Right lobe of liver (tissue), 6 donors: ENCODE results near the gene C2orf72. TPM values are rescaled to one million over a fixed set of nuclear protein-coding genes. Genes with fewer than 3 reads are reported as not detected.
A peak's percentile ranks its signal among the peaks of the same experiment; 100 is the strongest.

Source experiments
- ATAC-seq, 4 donors: fragments of 200-7000 bp; cut with Tn5 transposase; one replicate each; pipeline ENCODE4 v1.9.1; 2020; ENCODE audit warnings: mild to moderate bottlenecking in 4 of 4, moderate library complexity in 4 of 4
- DNase-seq, 3 donors: peaks; one replicate each; pipeline ENCODE4 v3.0.0-alpha.2; 2020
- H3K27ac ChIP-seq, 3 donors: fragments of 200-600 bp; one replicate each; pipeline ENCODE4 v1.8.0; 2022
- H3K27me3 ChIP-seq, 2 donors: fragments of 200-600 bp; one replicate each; pipeline ENCODE4 v1.8.0; 2022
- H3K36me3 ChIP-seq, 4 donors: fragments of 200-600 bp; sonication (generic) in 1 of 4; one replicate each; pipeline versions ENCODE4 v1.5.1 to v1.8.0; 2017 to 2022; ENCODE audit warnings: control low read depth in 1 of 4
- H3K4me1 ChIP-seq, 4 donors: fragments of 200-600 bp; sonication (generic) in 1 of 4; one replicate each; pipeline versions ENCODE4 v1.5.1 to v1.8.0; 2017 to 2022; ENCODE audit warnings: control low read depth in 1 of 4
- H3K4me3 ChIP-seq, 3 donors: fragments of 200-600 bp; one replicate each; pipeline ENCODE4 v1.8.0; 2022
- H3K9me3 ChIP-seq, 4 donors: fragments of 200-600 bp; sonication (generic) in 1 of 4; one replicate each; pipeline versions ENCODE4 v1.5.1 to v1.8.0; 2017 to 2022; ENCODE audit warnings: control low read depth in 1 of 4
- POLR2A ChIP-seq: fragments of 450-650 bp; IDR thresholded peaks from one replicate; pipeline ENCODE4 v1.6.1; 2017; ENCODE audit warnings: antibody characterized with exemption, mild to moderate bottlenecking
- WGBS: methylation state at CpG from one replicate; pipeline ENCODE4 v1.1.6; 2018; ENCODE audit warnings: low coverage, low lambda C conversion rate; ENCODE audit not compliant: insufficient coverage; ENCODE audit errors: missing lambda C conversion rate; 5-methylcytosine and 5-hydroxymethylcytosine counted together
- intact Hi-C, 2 donors: fragments of 100-400 bp; cut with DNase I; formaldehyde crosslinking; loops; one replicate each; pipeline versions ENCODE4 v1.11.2 to v1.14.1; 2022
- total RNA-seq, 6 experiments: library from RNA; depleted of rRNA in 2 of 6; stranded (reverse); fragments of >200 nt in 2 of 6; fragmentation: NEBNext Ultra II Directional in 3 of 6; extraction: Animal tissue kit (Norgen Biotek cat#: 25700) in 3 of 6; gene quantifications; one replicate each; pipeline versions ENCODE4 v1.1.0 to v1.2.4, GENCODE V29; 2016 to 2023
- TF ChIP-seq, protein P1 (sequence below), 4 donors: fragments of 200-600 bp in 3 of 4; fragments of 450-650 bp in 1 of 4; IDR thresholded peaks; one replicate each; pipeline versions ENCODE4 v1.5.1 to v1.8.0; 2016 to 2022; ENCODE audit warnings: antibody characterized with exemption in 4 of 4, mild to moderate bottlenecking in 2 of 4
- donor health status: DM: no; HTN: yes; CAD: no.
- donor health status: DM: no; HTN: no; CAD: no.
- donor health status: DM: no; HTN: no; CAD: no.
- donor health status: DM: no; HTN: yes; CAD: no.
- donor health status: DM: no; HTN: yes; CAD: no.

Gene C2orf72
- total RNA-seq, 6 experiments from 2014 or later = 76.0 to 167 (median 85.9) TPM

DNA sequence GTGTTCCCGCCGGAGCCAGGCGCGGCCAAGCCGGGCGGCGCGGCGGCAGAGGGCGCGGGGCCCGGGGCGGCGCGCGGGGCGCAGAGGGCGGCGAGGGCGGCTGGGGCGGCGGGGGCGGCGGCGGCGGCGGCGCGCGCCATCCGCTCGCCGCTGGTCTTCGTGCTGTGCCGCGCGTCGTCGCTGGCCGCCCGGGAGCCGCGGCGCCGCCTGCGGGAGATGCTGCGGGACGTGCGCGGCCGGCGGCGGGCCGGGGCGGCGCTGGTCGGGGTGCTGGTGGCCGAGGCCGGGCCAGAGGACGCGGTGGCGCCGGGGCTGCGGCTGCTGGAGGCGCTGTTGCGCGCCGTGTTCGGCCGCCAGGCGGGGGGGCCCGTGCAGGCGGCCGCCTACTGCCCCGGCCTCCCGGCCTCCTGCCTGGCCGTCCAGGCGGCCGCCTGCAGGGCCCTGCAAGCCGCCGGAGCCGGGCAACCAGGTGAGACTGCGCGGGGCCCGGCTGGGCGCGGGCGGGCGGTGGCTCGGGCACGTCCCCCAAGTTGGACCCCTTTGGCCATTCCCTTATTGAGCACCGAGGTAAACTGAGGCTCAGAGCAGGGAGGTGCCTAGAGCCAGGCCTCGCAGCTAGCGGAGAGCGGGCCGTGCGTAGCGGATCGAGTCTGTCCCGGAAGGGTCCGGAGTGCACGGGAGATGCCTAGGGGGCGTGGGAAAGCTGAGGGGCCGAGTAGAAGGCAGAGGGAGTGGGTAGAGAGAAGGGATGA, 584 bp downstream of the C2orf72 start:
- peaks cover 0 to 20% (median 4%) of the 10 kb centered on the region in 4 donors for H3K36me3 ChIP-seq
- peak in 1 of 3 donors; percentile 50 for DNase-seq
- peaks cover 0 to 64% (median 21%) of the 10 kb centered on the region in 4 donors for H3K4me1 ChIP-seq
- intact Hi-C loops = no loop called here
- WGBS = 2% methylated on average over 15 of the region's 104 CpGs
- ATAC-seq = peak in 3 of 4 donors; percentile 9 to 42 (median 16)
- H3K27ac ChIP-seq = peak overlapping the region; percentile 59 to 89 (median 77)
- H3K4me3 ChIP-seq = peak overlapping the region; percentile 62 to 91 (median 84)
- H3K27me3 ChIP-seq = no peaks in the 10 kb centered on the region
- H3K9me3 ChIP-seq = no peaks in the 10 kb centered on the region
- TF ChIP-seq POLR2A = no peak
- TF ChIP-seq, protein P1, sequence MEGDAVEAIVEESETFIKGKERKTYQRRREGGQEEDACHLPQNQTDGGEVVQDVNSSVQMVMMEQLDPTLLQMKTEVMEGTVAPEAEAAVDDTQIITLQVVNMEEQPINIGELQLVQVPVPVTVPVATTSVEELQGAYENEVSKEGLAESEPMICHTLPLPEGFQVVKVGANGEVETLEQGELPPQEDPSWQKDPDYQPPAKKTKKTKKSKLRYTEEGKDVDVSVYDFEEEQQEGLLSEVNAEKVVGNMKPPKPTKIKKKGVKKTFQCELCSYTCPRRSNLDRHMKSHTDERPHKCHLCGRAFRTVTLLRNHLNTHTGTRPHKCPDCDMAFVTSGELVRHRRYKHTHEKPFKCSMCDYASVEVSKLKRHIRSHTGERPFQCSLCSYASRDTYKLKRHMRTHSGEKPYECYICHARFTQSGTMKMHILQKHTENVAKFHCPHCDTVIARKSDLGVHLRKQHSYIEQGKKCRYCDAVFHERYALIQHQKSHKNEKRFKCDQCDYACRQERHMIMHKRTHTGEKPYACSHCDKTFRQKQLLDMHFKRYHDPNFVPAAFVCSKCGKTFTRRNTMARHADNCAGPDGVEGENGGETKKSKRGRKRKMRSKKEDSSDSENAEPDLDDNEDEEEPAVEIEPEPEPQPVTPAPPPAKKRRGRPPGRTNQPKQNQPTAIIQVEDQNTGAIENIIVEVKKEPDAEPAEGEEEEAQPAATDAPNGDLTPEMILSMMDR (IDR thresholded peaks at IDR 0.05) = peak in 2 of 4 donors; percentile 18 to 37

DNA sequence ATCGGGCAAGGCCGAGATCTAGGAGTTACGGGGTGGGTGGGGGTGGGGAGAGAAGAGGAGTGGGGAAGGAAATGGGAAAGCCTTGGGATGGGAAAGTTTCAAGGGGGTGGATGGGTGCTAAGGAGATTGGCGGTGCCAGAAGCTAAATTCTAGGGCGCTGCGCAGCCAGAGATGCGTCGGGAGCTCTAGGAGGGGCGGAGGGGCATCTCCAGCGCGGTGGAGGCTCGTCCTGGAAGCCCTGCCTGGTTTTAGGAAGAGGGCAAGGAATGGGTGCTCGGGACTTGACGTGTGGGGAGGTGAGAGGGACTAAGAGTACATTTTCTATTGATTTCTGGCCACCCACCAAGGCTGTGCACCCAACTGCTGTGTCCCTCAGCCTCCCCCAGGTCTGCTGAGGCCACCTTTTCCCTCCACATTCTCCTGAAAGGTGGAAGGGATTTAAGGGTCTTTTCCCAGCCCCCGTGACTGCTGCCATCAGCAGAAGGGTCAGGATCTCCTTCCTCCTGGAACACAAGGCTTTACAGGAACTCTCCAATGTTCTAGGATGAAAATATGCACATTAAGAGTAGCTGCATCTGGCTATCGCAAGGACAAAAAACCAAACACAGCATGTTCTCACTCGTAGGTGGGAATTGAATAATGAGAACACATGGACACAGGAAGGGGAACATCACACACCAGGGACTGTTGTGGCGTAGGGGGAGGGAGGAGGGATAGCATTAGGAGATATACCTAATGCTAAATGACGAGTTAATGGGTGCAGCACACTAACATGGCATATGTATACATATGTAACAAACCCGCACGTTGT, 1.4 kb downstream of the C2orf72 start:
- peak overlapping the region; percentile 62 to 91 (median 84) for H3K4me3 ChIP-seq
- WGBS = 13% methylated on average over 14 of the region's 21 CpGs
- peak; percentile 8 to 48 (median 30) for ATAC-seq
- H3K27ac ChIP-seq = peak overlapping the region; percentile 59 to 89 (median 77)
- DNase-seq = peak in 1 of 3 donors; percentile 76
- intact Hi-C loops = no loop called here
- peaks cover 0 to 27% (median 5%) of the 10 kb centered on the region in 4 donors for H3K36me3 ChIP-seq
- H3K9me3 ChIP-seq = no peaks in the 10 kb centered on the region
- H3K27me3 ChIP-seq = no peaks in the 10 kb centered on the region
- H3K4me1 ChIP-seq = peaks cover 0 to 62% (median 17%) of the 10 kb centered on the region in 4 donors
- peak; percentile 58 for TF ChIP-seq POLR2A
- TF ChIP-seq, protein P1 (IDR thresholded peaks at IDR 0.05) = no peak

DNA sequence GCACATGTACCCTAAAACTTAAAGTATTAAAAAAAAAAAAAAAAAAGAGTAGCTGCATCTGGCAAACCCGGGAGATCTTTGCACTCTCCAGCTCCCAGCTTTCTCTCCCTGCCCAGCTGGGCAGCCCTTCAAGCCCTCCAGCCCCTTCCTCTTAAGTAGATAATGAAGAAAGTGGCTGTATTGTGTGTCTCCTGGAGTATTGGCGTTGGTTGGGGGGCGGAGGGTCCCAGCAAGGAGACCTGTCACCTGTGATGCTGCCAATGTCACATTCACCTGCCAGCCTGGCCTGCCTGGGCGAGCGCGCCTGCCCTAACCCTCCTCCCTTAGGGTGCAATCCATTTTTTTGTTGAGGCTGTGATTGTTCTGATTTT, 2.0 kb downstream of the C2orf72 start:
- peaks cover 0 to 33% (median 8%) of the 10 kb centered on the region in 4 donors for H3K36me3 ChIP-seq
- TF ChIP-seq, protein P1 (IDR thresholded peaks at IDR 0.05) = no peak
- no peak for TF ChIP-seq POLR2A
- DNase-seq (no peak), ATAC-seq (peak in 2 of 4 donors; percentile 5 to 17)
- peak overlapping the region in 2 of 3 donors; percentile 46 to 89 for H3K27ac ChIP-seq
- WGBS = 36% methylated on average over 4 of the region's 6 CpGs
- no peaks in the 10 kb centered on the region for H3K27me3 ChIP-seq
- peak overlapping the region; percentile 62 to 91 (median 84) for H3K4me3 ChIP-seq
- intact Hi-C loops = no loop called here
- H3K9me3 ChIP-seq = no peaks in the 10 kb centered on the region
- peaks cover 0 to 63% (median 15%) of the 10 kb centered on the region in 4 donors for H3K4me1 ChIP-seq

DNA sequence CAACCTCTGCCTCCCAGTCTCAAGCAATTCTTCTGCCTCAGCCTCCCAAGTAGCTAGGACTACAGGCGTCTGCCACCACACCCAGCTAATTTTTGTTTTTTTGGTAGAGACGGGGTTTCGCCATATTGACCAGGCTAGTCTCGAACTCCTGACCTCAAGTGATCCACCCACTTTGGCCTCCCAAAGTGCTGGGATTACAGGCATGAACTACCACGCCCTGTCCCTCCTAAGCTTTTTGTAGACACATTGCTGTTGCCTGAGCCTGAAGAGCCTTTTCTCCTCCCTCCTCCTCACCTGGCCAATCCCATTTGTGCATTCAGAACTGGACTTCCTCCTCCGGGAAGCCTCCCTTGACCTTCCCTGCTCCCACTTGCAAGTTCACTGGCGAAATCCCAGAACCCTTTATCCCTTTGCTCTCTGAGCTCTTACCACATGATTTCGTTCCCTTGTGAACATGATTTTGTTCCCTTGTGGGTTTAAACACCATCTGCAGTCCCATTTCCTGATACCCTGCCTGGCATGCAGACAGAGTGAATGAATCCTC, 2.6 kb downstream of the C2orf72 start:
- intact Hi-C loops = no loop called here

More for the DNA sequence above, 2.6 kb downstream of the C2orf72 start:
- Histone ChIP-seq H3K27me3 (no peaks in the 10 kb centered on the region), H3K4me3 (peak overlapping the region in 2 of 3 donors; percentile 84 to 91), H3K9me3 (no peaks in the 10 kb centered on the region), H3K4me1 (peaks cover 0 to 62% (median 15%) of the 10 kb centered on the region in 4 donors), H3K27ac (peak overlapping the region in 2 of 3 donors; percentile 46 to 89), H3K36me3 (peaks cover 0 to 38% (median 8%) of the 10 kb centered on the region in 4 donors)
- TF ChIP-seq, protein P1 (IDR thresholded peaks at IDR 0.05) = peak in 1 of 4 donors; percentile 13
- TF ChIP-seq POLR2A = peak; percentile 43
- ATAC-seq = peak; percentile 71 to 81 (median 78)
- WGBS = 22% methylated on average over 8 of the region's 8 CpGs
- DNase-seq = peak; percentile 63 to 90 (median 76)
